ENCODE measurements around the gene VAV2.

Gene VAV2

DNA sequence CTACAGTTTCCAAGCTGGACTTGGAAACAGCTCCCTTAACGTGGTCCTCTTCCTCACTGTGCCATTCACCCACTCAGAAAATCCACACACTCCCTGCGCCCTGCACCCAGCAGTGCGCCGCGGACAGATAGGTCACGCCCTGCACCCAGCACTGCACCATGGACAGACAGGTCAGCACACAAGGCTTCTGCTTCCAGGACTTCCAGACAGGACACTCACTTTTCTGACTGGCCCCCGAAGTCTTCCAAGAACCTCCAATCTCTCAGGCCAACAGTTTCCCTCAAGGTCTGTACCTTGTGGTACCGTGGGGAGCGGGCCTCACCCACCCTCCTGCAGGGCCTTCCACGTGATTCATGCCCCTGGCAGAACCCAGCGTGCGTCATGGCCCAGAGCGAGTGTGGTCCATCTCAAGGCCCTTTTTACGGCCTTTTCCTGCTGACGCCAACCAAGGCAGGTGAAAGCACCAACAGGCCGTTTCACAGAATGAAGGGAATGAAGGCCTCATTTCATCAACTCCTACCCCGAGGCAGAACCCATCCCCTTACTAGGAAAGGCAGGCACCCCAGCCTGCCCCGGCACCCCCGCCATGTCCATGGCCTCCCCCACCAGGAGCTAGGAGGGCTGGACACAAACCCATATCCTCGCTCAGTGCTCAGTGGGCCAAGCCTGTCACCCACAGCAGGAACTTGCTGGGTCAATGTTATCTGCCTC lies 17.3 kb downstream of the VAV2 start:
- TF ChIP-seq, protein P1, sequence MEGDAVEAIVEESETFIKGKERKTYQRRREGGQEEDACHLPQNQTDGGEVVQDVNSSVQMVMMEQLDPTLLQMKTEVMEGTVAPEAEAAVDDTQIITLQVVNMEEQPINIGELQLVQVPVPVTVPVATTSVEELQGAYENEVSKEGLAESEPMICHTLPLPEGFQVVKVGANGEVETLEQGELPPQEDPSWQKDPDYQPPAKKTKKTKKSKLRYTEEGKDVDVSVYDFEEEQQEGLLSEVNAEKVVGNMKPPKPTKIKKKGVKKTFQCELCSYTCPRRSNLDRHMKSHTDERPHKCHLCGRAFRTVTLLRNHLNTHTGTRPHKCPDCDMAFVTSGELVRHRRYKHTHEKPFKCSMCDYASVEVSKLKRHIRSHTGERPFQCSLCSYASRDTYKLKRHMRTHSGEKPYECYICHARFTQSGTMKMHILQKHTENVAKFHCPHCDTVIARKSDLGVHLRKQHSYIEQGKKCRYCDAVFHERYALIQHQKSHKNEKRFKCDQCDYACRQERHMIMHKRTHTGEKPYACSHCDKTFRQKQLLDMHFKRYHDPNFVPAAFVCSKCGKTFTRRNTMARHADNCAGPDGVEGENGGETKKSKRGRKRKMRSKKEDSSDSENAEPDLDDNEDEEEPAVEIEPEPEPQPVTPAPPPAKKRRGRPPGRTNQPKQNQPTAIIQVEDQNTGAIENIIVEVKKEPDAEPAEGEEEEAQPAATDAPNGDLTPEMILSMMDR (IDR thresholded peaks at IDR 0.05), result no peak
- no peak overlapping the region for H3K4me3 ChIP-seq (ENCODE audit: low read depth, low read length)
- H3K4me1 ChIP-seq, result no peaks in the 10 kb centered on the region
- H3K9ac ChIP-seq, result no peak overlapping the region
- no peaks in the 10 kb centered on the region for H3K27me3 ChIP-seq (ENCODE audit: control insufficient read depth, insufficient read depth, low read length)
- no peaks in the 10 kb centered on the region for H3K36me3 ChIP-seq (ENCODE audit: control insufficient read depth, insufficient read depth, low read length)
- no peak overlapping the region for H3K4me2 ChIP-seq (ENCODE audit: low read length)
- H3K27ac ChIP-seq, result no peak overlapping the region
- no peaks in the 10 kb centered on the region for H3K9me3 ChIP-seq (ENCODE audit: control insufficient read depth, low read length)
- no peak overlapping the region for H2AFZ ChIP-seq
- H3K79me2 ChIP-seq, result peaks cover 19% of the 10 kb centered on the region

DNA sequence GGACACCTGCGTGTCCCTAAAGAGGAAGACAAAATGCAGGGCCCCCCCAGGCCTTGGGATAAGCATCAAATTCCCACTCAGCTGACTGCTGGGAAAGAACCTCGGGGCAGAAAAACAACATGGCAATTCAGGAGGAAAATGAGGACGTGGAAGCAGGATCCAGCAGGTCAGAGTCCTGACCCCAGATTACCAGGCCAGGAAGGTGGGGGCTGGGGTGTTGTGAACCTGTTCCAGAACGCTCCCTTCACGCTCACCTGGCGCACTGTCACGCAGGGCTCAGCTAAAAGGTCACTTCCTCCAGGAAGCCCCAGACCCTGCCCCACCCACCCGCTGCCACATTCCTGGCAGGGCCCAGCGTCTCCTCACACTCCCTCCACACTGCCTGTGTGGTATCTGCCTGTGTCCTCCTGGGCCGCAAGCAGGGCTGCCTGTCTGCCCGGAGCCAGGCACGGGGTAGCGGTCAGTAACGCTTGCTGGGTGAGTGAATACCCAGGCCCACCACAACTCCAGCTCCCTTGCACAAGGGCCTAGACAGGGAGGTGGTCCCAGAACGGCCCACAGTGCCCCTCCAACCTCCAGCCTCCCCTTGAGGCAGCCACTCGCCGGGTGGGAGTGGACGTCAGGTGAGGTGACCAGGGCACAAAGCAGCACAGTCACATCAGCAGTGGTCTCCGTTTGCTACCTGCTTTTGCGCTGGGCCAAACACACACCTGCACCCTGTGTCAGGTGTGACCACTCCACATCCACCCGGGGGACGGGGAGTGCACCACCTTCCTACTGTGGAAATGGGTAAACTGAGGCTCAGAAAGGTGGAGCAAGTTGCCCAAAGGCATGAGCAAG lies 18.1 kb downstream of the VAV2 start:
- H3K4me1 ChIP-seq, result no peaks in the 10 kb centered on the region
- no peak overlapping the region for H3K27ac ChIP-seq
- TF ChIP-seq, protein P1 (IDR thresholded peaks at IDR 0.05), result no peak
- no peak overlapping the region for H3K4me3 ChIP-seq (ENCODE audit: low read depth, low read length)
- no peak overlapping the region for H3K9ac ChIP-seq
- no peaks in the 10 kb centered on the region for H3K9me3 ChIP-seq (ENCODE audit: control insufficient read depth, low read length)
- H3K4me2 ChIP-seq (ENCODE audit: low read length), result no peak overlapping the region
- H3K27me3 ChIP-seq (ENCODE audit: control insufficient read depth, insufficient read depth, low read length), result no peaks in the 10 kb centered on the region
- no peak overlapping the region for H2AFZ ChIP-seq
- H3K79me2 ChIP-seq, result peaks cover 19% of the 10 kb centered on the region
- no peaks in the 10 kb centered on the region for H3K36me3 ChIP-seq (ENCODE audit: control insufficient read depth, insufficient read depth, low read length)

GRCh38 chr9:133973111-133973790 lies 18.9 kb downstream of the VAV2 start:
- H3K36me3 ChIP-seq (ENCODE audit: control insufficient read depth, insufficient read depth, low read length), result no peaks in the 10 kb centered on the region
- H3K9me3 ChIP-seq (ENCODE audit: control insufficient read depth, low read length), result no peaks in the 10 kb centered on the region
- H3K9ac ChIP-seq, result no peak overlapping the region
- H2AFZ ChIP-seq, result no peak overlapping the region
- peaks cover 19% of the 10 kb centered on the region for H3K79me2 ChIP-seq
- H3K4me1 ChIP-seq, result no peaks in the 10 kb centered on the region
- no peak overlapping the region for H3K27ac ChIP-seq
- TF ChIP-seq, protein P1 (IDR thresholded peaks at IDR 0.05), result no peak
- H3K4me3 ChIP-seq (ENCODE audit: low read depth, low read length), result no peak overlapping the region
- no peak overlapping the region for H3K4me2 ChIP-seq (ENCODE audit: low read length)
- no peaks in the 10 kb centered on the region for H3K27me3 ChIP-seq (ENCODE audit: control insufficient read depth, insufficient read depth, low read length)

- H3K4me1 ChIP-seq, result no peaks in the 10 kb centered on the region
- no peak overlapping the region for H3K4me3 ChIP-seq (ENCODE audit: low read depth, low read length)
- H3K9ac ChIP-seq, result no peak overlapping the region
- no peaks in the 10 kb centered on the region for H3K9me3 ChIP-seq (ENCODE audit: control insufficient read depth, low read length)
- TF ChIP-seq, protein P1 (IDR thresholded peaks at IDR 0.05), result no peak
- no peak overlapping the region for H3K27ac ChIP-seq
- H3K27me3 ChIP-seq (ENCODE audit: control insufficient read depth, insufficient read depth, low read length), result no peaks in the 10 kb centered on the region
- H3K79me2 ChIP-seq, result peaks cover 18% of the 10 kb centered on the region
- no peak overlapping the region for H2AFZ ChIP-seq
- H3K4me2 ChIP-seq (ENCODE audit: low read length), result no peak overlapping the region
- H3K36me3 ChIP-seq (ENCODE audit: control insufficient read depth, insufficient read depth, low read length), result no peaks in the 10 kb centered on the region
These were observed 19.9 kb downstream of the VAV2 start for GRCh38 chr9:133971981-133972941.
